Fibroblast of the aortic adventitia (primary cell): ENCODE results near the gene UBE2Q1. TPM values are rescaled to one million over a fixed set of nuclear protein-coding genes. Genes with fewer than 3 reads are reported as not detected.

Source experiments
- DNase-seq: peaks from one replicate; pipeline ENCODE4 v3.0.0-alpha.2; 2010; ENCODE audit warnings: low read depth
- H3K4me3 ChIP-seq: 2 replicates; pipeline ENCODE4 v1.5.1; 2011; ENCODE audit warnings: low read depth, mild to moderate bottlenecking, control low read depth, low read length, moderate library complexity
- CTCF ChIP-seq: IDR thresholded peaks from 2 replicates; pipeline ENCODE4 v1.5.1; 2011; ENCODE audit warnings: mild to moderate bottlenecking, low read length, control low read depth, inconsistent platforms; ENCODE audit not compliant: insufficient read depth
- total RNA-seq: library from RNA; depleted of rRNA; stranded (reverse); fragments of >200 nt; gene quantifications from 2 replicates; pipeline ENCODE4 v1.2.3, GENCODE V29; 2012; ENCODE audit warnings: low replicate concordance

The UBE2Q1 gene
- total RNA-seq, 1 donor, result 26.1 TPM

- no peak for TF ChIP-seq CTCF
- no peak overlapping the region for H3K4me3 ChIP-seq
- no peak for DNase-seq
These were observed 7.4 kb upstream of the UBE2Q1 start for GRCh38 chr1:154565876-154566275.

GRCh38 chr1:154559466-154560044 is 1.1 kb upstream of the UBE2Q1 start:
- DNase-seq, result peak; percentile 96
- peak overlapping the region; percentile 94 for H3K4me3 ChIP-seq
- TF ChIP-seq CTCF, result peak; percentile 90

GRCh38 chr1:154558720-154559465 is 431 bp upstream of the UBE2Q1 start:
- DNase-seq, result peak; percentile 99
- no peak for TF ChIP-seq CTCF
- H3K4me3 ChIP-seq, result peak overlapping the region; percentile 94

- no peak for TF ChIP-seq CTCF
- DNase-seq, result no peak
- peak overlapping the region; percentile 94 for H3K4me3 ChIP-seq
These were observed 1.1 kb downstream of the UBE2Q1 start for GRCh38 chr1:154557248-154557938.

GRCh38 chr1:154556422-154556821 is 2.0 kb downstream of the UBE2Q1 start:
- peak; percentile 53 for DNase-seq
- no peak for TF ChIP-seq CTCF
- peak overlapping the region; percentile 94 for H3K4me3 ChIP-seq

- no peak overlapping the region for H3K4me3 ChIP-seq
- no peak for DNase-seq
- no peak for TF ChIP-seq CTCF
These were observed 5.1 kb downstream of the UBE2Q1 start for GRCh38 chr1:154553056-154554030.
